Activated T-cell treated with anti-CD3 and anti-CD28 coated beads for 1 hour (primary cell): ENCODE results near the gene DDI2.

Experiments used
- DNase-seq: peaks from one replicate; pipeline ENCODE4 v3.0.0-alpha.2; 2020; ENCODE audit warnings: low read depth

The DDI2 gene

GRCh38 chr1:15605398-15606383 lies 11.6 kb upstream of the DDI2 start:
- no peak for DNase-seq

- DNase-seq, result no peak
Measured at GRCh38 chr1:15609631-15610030, 7.6 kb upstream of the DDI2 start.

DNA sequence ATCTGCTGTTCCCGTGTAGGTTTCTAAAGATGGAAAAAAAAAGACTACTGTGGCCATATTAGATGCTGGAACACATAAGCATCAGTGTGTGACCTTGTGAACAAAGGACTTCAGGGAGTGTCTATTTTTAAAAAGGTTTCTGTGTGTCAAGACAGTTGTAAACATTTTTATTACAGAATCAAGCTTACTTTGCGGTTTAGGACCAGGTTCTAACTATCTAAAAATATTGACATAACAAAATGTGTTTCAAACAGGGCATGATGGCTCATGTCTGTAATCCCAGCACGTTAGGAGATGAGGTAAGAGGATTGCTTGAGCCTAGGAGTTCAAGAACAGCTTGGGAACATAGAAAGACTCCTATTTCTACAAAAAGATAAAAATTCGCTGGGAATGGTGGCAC lies 7.1 kb upstream of the DDI2 start:
- DNase-seq, result no peak

- no peak for DNase-seq
Measured at GRCh38 chr1:15616373-15617172, 685 bp upstream of the DDI2 start.

DNA sequence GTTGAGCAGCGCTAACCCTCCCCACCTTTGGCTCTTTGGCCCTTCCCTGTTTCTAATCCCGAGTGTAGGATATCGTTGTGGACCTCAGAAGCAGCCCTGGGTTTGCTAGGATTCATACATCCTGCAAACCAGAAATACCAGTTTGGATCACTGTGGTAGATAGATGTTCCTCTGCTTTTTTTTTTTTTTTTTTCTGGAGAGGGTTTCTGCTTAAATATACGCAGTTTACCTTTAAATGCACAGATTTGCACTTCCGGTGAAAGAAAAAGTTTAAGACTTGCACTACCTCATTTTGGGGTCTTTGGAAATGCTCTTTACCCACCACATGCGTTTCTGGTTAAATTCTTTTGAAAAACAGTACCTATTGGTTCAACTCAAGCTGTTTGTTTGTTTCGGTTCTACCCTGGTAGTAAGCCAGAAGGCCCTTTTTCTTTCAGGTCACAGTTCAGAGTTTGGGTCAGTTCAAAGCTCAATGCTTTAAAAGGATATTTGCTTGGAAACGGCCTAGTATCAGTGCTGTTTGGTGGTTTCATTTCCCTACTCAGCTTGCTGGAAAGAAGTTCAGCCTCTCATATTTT lies 908 bp downstream of the DDI2 start:
- no peak for DNase-seq

GRCh38 chr1:15618655-15619525 lies 1.6 kb downstream of the DDI2 start:
- no peak for DNase-seq

DNA sequence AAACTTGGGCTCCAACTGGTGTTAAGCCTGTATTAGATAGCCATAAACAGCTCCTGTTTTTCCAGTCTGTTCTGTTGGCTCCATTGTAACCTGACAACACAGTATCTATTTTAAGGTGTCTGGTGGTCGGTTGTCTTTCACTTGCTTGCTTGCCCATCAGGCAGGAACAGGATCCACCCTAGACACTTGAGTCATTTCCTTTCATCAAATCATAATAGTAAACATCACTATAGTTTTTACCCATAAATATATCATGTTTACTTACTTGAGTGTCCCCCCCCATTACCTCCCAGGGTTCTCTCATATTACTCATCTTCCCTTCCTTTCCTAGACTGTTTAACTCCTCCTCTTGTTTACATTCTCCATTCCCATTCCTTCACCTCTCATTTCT lies 2.9 kb downstream of the DDI2 start:
- no peak for DNase-seq

DNA sequence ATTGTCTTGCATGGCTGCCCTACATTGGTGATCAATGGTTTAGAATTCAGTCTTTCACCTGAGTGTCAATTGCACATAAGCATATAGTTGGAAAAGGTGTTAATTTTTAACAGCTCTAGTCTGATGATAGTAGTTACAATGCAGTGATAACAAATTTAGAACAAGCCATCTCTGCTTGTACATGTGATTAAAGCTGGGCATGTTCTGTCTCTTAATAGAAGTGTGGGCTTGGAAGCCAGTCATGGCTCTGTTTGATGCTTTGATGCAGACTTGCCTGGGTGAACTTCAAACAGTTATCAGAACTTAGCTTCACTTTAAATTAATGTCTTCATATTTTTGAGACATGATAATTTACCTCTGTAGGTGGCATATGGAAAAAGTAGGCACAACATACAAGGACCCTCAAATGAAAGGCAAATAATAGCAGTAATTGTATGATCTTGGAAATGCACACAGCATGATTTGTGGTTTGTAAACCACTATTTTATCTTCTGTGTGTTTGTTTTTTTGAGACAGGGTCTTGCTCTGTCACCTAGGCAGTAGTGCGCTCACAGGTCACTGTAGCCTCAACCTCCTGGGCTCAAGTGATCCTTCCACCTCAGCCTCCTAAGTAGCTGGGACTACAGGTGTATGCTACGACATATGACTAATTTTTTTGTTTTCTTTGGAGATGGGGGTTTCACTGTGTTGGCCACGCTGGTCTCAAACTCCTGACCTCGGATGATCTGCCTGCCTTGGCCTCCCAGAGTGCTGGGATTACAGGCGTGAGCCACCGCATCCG lies 3.8 kb downstream of the DDI2 start:
- DNase-seq, result no peak

- DNase-seq, result no peak
Measured at GRCh38 chr1:15621975-15622374, 4.7 kb downstream of the DDI2 start.

DNA sequence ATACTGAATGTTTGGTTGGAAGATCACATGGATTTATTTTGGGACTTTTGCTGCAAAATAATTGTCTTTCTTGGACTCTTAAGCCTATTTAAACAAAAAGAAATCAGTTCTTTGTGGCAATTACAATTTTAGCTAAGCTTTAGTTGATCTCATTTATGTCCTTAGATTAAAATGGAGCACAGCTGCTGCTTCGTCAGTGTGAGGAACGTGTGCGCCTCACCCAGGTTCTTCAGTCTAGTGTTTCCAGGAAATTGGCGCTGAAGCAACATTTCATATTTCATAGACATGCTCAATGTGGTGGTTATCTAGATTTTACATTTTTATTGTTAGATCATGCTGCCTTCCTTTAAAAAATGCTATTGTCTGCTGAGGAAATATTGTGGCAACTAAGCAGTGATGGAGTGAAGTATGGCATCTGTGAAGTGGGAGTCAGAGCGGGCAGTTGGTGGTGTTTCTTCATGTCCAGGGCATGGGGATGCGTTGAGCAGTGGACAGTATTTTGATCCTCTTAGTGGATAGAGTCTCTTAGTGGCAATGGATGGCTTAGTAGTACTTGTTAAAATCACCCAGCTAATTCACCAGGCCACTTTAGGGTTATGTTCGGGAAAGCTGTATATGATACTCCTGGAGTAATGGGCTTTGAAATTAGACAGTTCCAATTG lies 5.6 kb downstream of the DDI2 start:
- DNase-seq, result no peak

DNA sequence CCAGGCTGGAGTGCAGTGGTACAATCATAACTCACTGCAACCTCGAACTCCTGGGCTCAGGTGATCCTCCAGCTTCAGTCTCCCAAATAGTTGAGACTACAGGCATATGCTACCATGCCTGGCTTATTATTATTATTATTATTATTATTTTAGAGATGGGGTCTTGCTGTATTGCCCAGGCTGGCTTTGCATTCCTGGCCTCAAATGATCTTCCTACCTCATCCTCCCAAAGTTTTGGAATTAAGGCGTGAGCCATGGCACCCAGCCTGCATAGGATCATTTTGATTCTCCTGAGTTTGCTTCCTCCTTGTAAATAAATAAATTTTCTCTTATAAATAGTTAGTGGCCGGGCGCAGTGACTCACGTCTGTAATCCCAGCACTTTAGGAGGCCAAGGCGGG lies 6.2 kb downstream of the DDI2 start:
- no peak for DNase-seq

DNA sequence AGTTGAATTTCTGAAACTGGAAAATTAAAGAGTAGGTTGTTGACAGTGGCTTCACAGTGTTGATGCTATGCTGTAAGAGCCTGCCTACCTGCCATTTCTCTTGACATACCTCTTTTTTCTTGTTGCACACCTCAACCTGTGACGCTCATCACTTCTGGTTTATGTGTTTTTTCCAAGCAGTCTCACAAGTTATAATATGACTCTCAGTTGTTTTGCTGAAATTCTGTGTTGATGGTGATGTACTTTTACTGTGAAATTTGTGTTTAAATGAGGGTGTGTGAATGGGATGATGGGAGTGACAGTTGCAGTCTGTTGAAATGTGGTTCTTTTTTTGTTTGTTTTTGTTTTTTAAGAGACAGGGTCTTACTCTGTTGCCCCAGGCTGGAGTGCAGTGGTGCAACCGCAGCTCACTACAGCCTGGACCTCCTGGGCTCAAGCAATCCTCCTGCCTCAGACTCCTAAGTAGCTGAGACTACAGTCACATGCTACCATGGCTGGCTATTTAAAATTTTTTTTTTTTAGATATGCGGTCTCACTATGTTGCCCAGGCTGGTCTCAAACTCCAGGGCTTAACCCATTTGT lies 7.0 kb downstream of the DDI2 start:
- DNase-seq, result no peak

DNA sequence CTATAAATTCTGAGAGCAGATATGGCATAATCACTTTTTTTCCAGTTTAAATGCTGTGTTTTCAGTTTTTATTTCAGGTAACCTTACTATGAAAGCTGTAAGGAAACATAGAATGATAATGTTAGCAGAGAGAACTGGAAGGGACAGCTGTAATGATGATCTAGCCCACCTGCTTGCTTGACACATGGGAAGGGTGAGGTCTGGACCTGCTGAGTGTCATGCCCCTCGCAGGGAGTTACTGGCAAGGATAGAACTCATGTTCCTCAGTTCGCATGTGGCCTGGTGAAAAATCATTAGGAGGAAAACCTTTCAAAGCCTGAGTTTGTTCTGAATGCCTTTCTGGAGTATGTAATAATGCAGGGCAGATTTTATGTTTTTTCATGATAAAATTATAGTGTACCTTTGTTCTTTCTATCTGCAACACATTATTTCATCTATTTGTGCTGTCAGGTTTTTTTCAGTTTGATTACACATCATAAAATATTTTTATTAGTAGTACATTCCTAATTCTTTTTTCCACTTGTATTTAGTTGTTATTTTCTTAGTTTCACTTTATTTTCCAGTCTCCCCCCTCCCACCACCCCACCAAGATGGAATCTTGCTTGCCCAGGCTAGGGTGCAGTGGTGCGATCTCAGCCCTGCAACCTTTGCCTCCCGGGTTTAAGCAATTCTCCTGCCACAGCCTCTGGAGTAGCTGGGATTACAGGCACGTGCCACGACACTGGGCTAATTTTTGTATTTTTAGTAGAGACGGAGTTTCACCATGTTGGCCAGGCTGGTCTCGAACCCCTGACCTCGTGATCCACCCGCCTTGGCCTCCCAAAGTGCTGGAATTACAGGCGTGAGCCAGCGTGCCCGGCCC lies 8.0 kb downstream of the DDI2 start:
- DNase-seq, result no peak

DNA sequence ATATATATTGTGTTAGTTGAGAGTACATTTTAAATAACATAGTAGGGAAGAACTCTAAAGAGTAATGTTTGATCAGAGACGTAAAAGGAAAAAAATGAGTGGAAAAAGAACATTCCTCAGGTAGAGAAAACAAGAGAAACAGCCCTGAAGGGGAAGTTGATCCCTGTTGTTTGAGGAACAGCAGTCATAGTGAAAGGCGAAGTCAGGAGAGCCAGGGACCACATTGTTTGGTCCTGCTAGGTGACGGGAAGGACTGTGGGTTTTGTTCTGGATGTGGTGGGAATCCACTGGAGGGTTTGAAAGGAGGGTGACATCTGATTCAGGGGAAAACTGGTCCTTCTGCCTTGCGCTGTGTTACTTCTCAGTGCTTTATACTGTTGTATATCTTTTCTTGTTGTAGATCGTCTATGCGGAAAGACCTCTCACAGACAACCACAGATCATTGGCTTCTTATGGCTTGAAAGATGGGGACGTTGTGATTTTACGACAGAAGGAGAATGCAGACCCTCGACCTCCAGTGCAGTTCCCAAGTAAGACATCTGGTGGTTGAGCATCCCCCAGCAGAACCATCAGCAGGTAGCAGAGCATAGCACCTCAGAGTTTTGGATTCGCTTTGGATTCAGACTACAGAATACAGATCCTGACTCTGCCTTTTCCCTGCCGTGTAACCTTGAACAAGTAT lies 9.2 kb downstream of the DDI2 start:
- no peak for DNase-seq

GRCh38 chr1:15627343-15627988 lies 10.2 kb downstream of the DDI2 start:
- DNase-seq, result no peak

- no peak for DNase-seq
Measured at GRCh38 chr1:15628003-15628402, 10.7 kb downstream of the DDI2 start.

- no peak for DNase-seq
Measured at GRCh38 chr1:15633756-15634420, 16.6 kb downstream of the DDI2 start.
